ENCODE measurements around the gene ZNRF3. TPM values are rescaled to one million over a fixed set of nuclear protein-coding genes. Genes with fewer than 3 reads are reported as not detected.
"Not testable (repeated sequence)": the region's sequence is repeated elsewhere in the genome, so short reads cannot be mapped to it uniquely, and the experiment has no call there.

The ZNRF3 gene
- polyA plus RNA-seq, 1 experiment: 1.1 TPM

- no peaks in the 10 kb centered on the region for H3K36me3 ChIP-seq (ENCODE audit: control insufficient read depth, insufficient read depth, low read length)
- no peak overlapping the region for H3K4me3 ChIP-seq (ENCODE audit: low read depth, low read length)
- POLR2A ChIA-PET: no interaction called here
- no peak for DNase-seq (ENCODE audit: low read depth)
- H3K27me3 ChIP-seq (ENCODE audit: control insufficient read depth, insufficient read depth, low read length): no peaks in the 10 kb centered on the region; the same call in 1 of the 2 replicates
- TF ChIP-seq CTCF (IDR thresholded peaks at IDR 0.05; ENCODE audit: insufficient read depth, low read depth, low read length): no peak
- CTCF ChIA-PET: interaction anchor here (1.6 kb wide), 1 partner anchor 74 kb away, joined by 4 read pairs; no protein-coding TSS in a partner anchor
These were observed 197.0 kb downstream of the ZNRF3 start for GRCh38 chr22:29080106-29080975.

DNA sequence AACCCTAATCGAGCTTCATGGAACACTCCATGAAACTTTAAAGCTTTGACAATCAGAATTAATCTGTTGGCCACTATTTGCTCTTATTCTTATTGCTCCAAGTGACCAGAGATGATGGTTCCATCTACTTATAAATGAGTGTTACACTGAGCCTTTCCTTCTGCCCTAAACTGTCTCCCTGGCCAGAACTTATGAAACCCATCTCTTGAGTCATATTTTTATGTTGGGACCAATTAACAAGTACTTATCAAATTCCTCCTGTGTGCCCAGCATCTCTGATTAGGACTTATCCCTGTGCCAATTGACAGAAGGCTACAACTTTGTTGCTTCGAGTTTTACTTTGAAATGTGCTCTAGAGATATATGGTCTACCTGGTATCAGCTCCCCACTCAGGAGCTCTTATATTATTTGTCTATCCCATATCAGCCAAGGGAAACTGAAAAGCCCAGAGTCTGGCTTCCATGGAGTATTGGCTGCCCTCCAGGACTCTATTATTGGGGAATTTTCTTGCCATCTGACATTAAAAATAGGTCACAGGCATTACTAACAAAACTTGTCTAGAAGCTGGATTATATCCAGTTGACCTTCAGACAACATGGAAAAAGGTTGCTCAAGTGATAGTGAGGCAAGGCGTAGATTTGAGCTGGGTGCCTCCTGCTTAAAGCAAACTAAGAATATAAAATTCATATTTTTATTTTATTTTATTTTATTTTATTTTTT lies 198.3 kb downstream of the ZNRF3 start:
- H3K27me3 ChIP-seq (ENCODE audit: control insufficient read depth, insufficient read depth, low read length): 0 out of 2 replicates have a peak, but pooled peaks cover 2% of the 10 kb centered on the region
- no peak overlapping the region for H3K4me3 ChIP-seq (ENCODE audit: low read depth, low read length)
- DNase-seq (ENCODE audit: low read depth): no peak
- H3K36me3 ChIP-seq (ENCODE audit: control insufficient read depth, insufficient read depth, low read length): no peaks in the 10 kb centered on the region
- CTCF ChIA-PET: interaction anchor here (1.1 to 2.3 kb wide), 4 partner anchors 10 to 72 kb away, joined by 3 to 8 read pairs (median 6); no protein-coding TSS in a partner anchor
- POLR2A ChIA-PET: no interaction called here
- no peak for TF ChIP-seq CTCF (IDR thresholded peaks at IDR 0.05; ENCODE audit: insufficient read depth, low read depth, low read length)

DNA sequence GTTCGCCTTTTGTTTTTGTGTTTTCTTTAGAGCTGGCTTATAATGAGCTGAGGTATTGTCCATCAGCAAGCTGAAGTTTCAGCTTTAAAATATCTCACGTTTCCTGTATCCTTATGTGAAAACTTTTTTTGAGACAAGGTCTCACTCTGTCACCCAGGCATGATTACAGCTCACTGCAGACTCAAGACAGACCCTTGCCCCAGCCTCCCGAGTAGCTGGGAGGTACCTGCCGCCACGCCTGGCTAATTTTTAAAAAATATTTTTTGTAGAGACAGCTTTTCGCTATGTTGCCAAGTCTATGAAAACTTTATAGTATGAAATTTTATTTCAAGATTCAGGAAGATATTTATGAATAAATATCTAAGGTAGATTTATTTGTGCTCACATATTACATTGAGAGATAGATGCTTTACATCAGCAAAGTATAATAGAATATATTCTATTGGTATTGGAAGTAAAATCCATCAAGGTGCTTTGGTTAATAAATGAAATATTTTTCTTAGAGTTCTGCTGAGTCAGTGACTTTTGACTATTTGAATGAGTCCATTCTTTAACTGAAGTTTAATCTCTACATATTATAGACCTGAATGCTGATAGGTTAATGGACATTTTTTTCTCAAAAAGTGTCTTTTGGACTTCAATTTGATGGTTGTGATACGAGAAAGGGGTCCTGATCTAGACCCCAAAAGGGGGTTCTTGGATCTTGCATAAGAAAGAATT lies 199.6 kb downstream of the ZNRF3 start:
- TF ChIP-seq CTCF (IDR thresholded peaks at IDR 0.05; ENCODE audit: insufficient read depth, low read depth, low read length): no peak
- ChIA-PET POLR2A (no interaction called here), CTCF (interaction anchor here (1.1 to 2.3 kb wide), 2 partner anchors 9 to 42 kb away, joined by 6 to 8 read pairs; no protein-coding TSS in a partner anchor)
- DNase-seq (ENCODE audit: low read depth): no peak
- H3K36me3 ChIP-seq (ENCODE audit: control insufficient read depth, insufficient read depth, low read length): no peaks in the 10 kb centered on the region
- H3K27me3 ChIP-seq (ENCODE audit: control insufficient read depth, insufficient read depth, low read length): 0 out of 2 replicates have a peak, but pooled peaks cover 2% of the 10 kb centered on the region
- no peak overlapping the region for H3K4me3 ChIP-seq (ENCODE audit: low read depth, low read length)

DNA sequence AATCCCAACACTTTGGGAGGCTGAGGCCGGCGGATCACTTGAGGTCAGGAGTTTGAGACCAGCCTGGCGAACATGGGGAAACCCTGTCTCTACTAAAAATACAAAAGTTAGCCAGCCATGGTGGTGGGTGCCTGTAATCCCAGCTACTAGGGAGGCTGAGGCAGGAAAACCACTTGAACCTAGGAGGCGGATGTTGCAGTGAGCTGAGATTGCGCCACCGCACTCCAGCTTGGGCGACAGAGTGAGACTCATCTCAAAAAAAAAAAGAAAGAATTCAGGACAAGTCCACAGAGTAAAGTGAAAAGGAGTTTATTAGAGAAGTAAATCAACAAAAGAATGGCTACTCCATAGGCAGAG lies 200.2 kb downstream of the ZNRF3 start:
- not testable (repeated sequence) for DNase-seq (ENCODE audit: low read depth)
- CTCF ChIA-PET: interaction anchor here (0.7 kb wide), 1 partner anchor 9 kb away, joined by 6 read pairs; no protein-coding TSS in a partner anchor

DNA sequence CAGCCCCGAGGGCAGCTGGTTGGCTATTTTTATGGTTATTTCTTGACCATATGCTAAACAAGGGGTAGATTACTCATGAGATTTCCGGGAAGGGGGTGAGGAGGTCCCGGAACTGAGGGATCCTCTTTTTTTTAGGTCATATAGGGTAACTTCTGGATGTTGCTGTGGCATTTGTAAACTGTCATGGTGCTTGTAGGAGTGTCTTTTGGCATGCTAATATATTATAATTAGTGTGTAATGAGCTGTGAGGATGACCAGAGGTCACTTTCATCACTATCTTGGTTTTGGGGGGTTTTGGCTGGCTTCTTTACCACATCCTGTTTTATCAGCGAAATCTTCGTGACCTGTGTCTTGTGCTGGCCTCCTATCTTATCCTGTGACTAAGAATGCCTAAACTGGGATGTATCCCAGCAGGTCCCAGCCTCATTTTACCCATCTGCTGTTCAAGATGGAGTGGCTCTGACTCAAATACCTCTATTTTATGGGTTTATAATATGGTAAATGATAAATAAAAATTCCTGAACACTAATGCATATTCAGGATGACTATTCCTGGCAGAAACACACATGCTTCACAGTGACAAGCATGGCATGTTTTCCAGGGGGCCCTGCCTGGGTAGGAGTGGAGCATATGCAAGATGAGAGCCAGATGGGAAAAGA lies 200.7 kb downstream of the ZNRF3 start:
- H3K4me3 ChIP-seq (ENCODE audit: low read depth, low read length): no peak overlapping the region
- no peak for DNase-seq (ENCODE audit: low read depth)
- H3K27me3 ChIP-seq (ENCODE audit: control insufficient read depth, insufficient read depth, low read length): 0 out of 2 replicates have a peak, but pooled peaks cover 2% of the 10 kb centered on the region
- CTCF ChIA-PET: interaction anchor here (0.7 kb wide), 1 partner anchor 9 kb away, joined by 6 read pairs; no protein-coding TSS in a partner anchor
- POLR2A ChIA-PET: no interaction called here
- TF ChIP-seq CTCF (IDR thresholded peaks at IDR 0.05; ENCODE audit: insufficient read depth, low read depth, low read length): no peak
- H3K36me3 ChIP-seq (ENCODE audit: control insufficient read depth, insufficient read depth, low read length): no peaks in the 10 kb centered on the region

More for the DNA sequence above, 200.2 kb downstream of the ZNRF3 start:
- POLR2A ChIA-PET; H3K27me3 ChIP-seq (ENCODE audit: control insufficient read depth, insufficient read depth, low read length); H3K4me3 ChIP-seq (ENCODE audit: low read depth, low read length); H3K36me3 ChIP-seq (ENCODE audit: control insufficient read depth, insufficient read depth, low read length): not testable (repeated sequence)

All from BJ (cell line).